BLaER1 treated with 17β-estradiol and CSF1 and Interleukin-3, amounts not matched to agents 10 nM and 100 nM (cell line): ENCODE measurements around the gene KMT2C.

Experiments used
- H3K27ac ChIP-seq, 11 experiments: shearing (Covaris generic); formaldehyde crosslinking; 2 replicates each; pipeline ENCODE4 v1.8.1; 2022
- H3K27me3 ChIP-seq, 11 experiments: shearing (Covaris generic); formaldehyde crosslinking; 2 replicates each; pipeline ENCODE4 v1.8.1; 2022
- H3K36me3 ChIP-seq, 11 experiments: shearing (Covaris generic); formaldehyde crosslinking; 2 replicates each; pipeline ENCODE4 v1.8.1; 2022
- H3K4me1 ChIP-seq, 10 experiments: shearing (Covaris generic); formaldehyde crosslinking; 2 replicates each; pipeline ENCODE4 v1.8.1; 2022
- H3K4me2 ChIP-seq, 11 experiments: shearing (Covaris generic); formaldehyde crosslinking; 2 replicates each; pipeline ENCODE4 v1.8.1; 2022
- H3K4me3 ChIP-seq, 10 experiments: shearing (Covaris generic); formaldehyde crosslinking; 2 replicates each; pipeline ENCODE4 v1.8.1; 2022
- H3K9ac ChIP-seq, 11 experiments: shearing (Covaris generic); formaldehyde crosslinking; 2 replicates each; pipeline ENCODE4 v1.8.1; 2022
- H3K9me3 ChIP-seq, 11 experiments: shearing (Covaris generic); formaldehyde crosslinking; replicated peaks in 1 of 11; 2 replicates each; pipeline ENCODE4 v1.8.1; 2022
- H4K20me1 ChIP-seq, 11 experiments: shearing (Covaris generic); formaldehyde crosslinking; 2 replicates each; pipeline ENCODE4 v1.8.1; 2022
- Cebpa-rat ChIP-seq, 11 experiments: shearing (Covaris generic); IDR thresholded peaks; 2 replicates each; pipeline ENCODE4 v1.8.1; 2022

The KMT2C gene

DNA sequence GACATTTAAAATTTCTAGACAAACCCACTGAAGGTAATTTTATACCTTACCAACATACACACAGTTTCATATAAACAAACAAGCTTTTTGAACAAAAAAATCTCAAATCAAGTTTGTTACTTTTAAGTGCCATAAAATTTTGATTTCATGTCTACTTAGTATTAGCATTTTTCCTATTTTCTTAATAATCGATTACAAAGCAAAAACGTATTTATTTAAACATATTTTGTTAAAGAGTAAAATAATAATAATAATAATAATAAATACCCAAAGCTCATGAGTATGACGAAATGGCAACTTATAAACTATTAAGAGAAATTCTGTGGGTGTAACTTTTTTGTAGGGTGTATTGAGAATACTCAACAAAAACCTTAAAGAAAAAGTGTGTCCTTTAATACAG, 232.7 kb downstream of the KMT2C start:
- TF ChIP-seq Cebpa-rat (IDR thresholded peaks at IDR 0.05), result no peak
- Histone ChIP-seq H3K36me3 (peaks cover 40 to 96% (median 67%) of the 10 kb centered on the region in 11 experiments), H3K4me1 (no peaks in the 10 kb centered on the region), H3K9ac (no peak overlapping the region), H3K27me3 (no peaks in the 10 kb centered on the region), H3K4me3 (no peak overlapping the region), H3K27ac (no peak overlapping the region), H3K9me3 (no peaks in the 10 kb centered on the region), H4K20me1 (peaks cover 0 to 14% (median 0%) of the 10 kb centered on the region in 11 experiments; a peak in 1 of 22 replicates), H3K4me2 (no peak overlapping the region)

DNA sequence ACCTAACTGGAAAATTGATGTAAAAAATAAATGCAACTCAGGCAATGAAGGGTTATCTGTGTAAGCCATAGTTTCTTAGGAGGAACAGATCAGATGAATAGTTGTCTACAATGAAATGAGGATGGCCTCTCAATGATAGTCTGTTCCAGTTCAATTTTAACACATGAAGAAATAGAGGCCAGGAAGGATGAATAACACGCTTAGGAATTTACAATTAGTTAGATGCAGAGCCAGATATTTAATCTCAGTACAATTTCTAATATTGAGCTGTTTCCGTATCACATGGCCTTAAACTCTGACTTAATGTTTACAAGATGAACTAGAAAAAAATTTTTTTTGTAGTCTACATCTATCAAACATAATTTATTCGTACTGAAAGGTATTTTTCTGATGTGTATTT, 233.7 kb downstream of the KMT2C start:
- TF ChIP-seq Cebpa-rat (IDR thresholded peaks at IDR 0.05), result no peak
- Histone ChIP-seq H3K36me3 (peaks cover 41 to 93% (median 70%) of the 10 kb centered on the region in 11 experiments), H4K20me1 (peaks cover 0 to 14% (median 0%) of the 10 kb centered on the region in 11 experiments; a peak in 1 of 22 replicates), H3K4me2 (no peak overlapping the region), H3K27me3 (no peaks in the 10 kb centered on the region), H3K27ac (no peak overlapping the region), H3K4me3 (no peak overlapping the region), H3K9me3 (no peaks in the 10 kb centered on the region), H3K4me1 (no peaks in the 10 kb centered on the region), H3K9ac (no peak overlapping the region)

DNA sequence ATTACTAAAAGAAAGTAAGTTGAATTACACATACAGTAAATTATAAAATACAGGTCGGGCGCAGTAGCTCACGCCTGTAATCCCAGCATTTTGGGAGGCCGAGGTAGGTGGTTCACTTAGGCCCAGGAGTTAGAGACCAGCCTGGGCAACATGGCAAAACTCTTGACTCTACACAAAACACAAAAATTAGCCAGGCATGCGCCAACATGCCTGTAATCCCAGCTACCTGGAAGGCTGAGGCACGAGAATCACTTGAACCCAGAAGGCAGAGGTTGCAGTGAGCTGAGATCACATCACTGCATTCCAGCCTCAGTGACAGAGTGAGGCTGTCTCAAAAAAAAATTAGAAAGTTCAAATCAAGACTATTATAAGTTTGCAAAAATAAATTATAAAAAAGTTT, 235.4 kb downstream of the KMT2C start:
- no peaks in the 10 kb centered on the region for H3K27me3 ChIP-seq
- H3K9ac ChIP-seq, result no peak overlapping the region
- no peak overlapping the region for H3K27ac ChIP-seq
- H3K4me1 ChIP-seq, result no peaks in the 10 kb centered on the region
- H4K20me1 ChIP-seq, result peaks cover 0 to 11% (median 0%) of the 10 kb centered on the region in 11 experiments; a peak in 1 of 22 replicates
- no peak overlapping the region for H3K4me3 ChIP-seq
- H3K36me3 ChIP-seq, result peaks cover 56 to 94% (median 76%) of the 10 kb centered on the region in 11 experiments
- no peak for TF ChIP-seq Cebpa-rat (IDR thresholded peaks at IDR 0.05)
- no peak overlapping the region for H3K4me2 ChIP-seq
- no peaks in the 10 kb centered on the region for H3K9me3 ChIP-seq

- Histone ChIP-seq H3K9me3 (no peaks in the 10 kb centered on the region), H3K4me2 (no peak overlapping the region), H3K36me3 (peaks cover 69 to 95% (median 87%) of the 10 kb centered on the region in 11 experiments), H3K9ac (no peak overlapping the region), H3K4me3 (no peak overlapping the region), H4K20me1 (peaks cover 0 to 8% (median 0%) of the 10 kb centered on the region in 11 experiments; a peak in 1 of 22 replicates), H3K4me1 (peaks cover 0 to 30% (median 16%) of the 10 kb centered on the region in 10 experiments; a peak in 14 of 20 replicates), H3K27me3 (no peaks in the 10 kb centered on the region), H3K27ac (no peak overlapping the region)
- TF ChIP-seq Cebpa-rat (IDR thresholded peaks at IDR 0.05), result no peak
Observed at GRCh38 chr7:152196391-152196790, 239.4 kb downstream of the KMT2C start.

DNA sequence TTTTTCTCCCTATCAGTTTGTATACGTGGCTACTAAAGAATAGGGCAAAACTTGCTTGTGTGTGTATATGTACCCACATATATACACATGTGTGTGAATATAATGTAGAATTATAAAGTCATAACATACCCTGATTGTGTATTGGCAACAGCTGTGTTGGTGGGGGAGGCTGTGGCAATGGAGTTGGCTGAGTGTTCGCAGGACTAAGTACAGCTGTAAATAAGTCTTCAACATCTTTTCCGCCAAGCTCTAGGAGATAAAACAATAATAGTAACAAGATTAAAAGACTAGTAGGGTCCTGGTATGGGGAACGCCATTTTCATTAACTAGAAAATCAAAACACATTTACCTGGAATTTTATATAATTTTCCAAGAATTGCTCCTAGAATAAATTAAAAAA, 241.9 kb downstream of the KMT2C start:
- Histone ChIP-seq H3K27ac (peak overlapping the region in 4 of 11 experiments; percentile 35 to 68 (median 62); a peak in 6 of 22 replicates), H3K4me3 (no peak overlapping the region), H3K27me3 (no peaks in the 10 kb centered on the region), H3K4me1 (peaks cover 0 to 30% (median 16%) of the 10 kb centered on the region in 10 experiments; a peak in 14 of 20 replicates), H3K9me3 (no peaks in the 10 kb centered on the region), H3K36me3 (peaks cover 75 to 97% (median 91%) of the 10 kb centered on the region in 11 experiments), H4K20me1 (peaks cover 0 to 24% (median 0%) of the 10 kb centered on the region in 11 experiments; a peak in 4 of 22 replicates), H3K9ac (no peak overlapping the region), H3K4me2 (peak overlapping the region in 6 of 11 experiments; percentile 53 to 72 (median 64); a peak in 11 of 22 replicates)
- no peak for TF ChIP-seq Cebpa-rat (IDR thresholded peaks at IDR 0.05)

GRCh38 chr7:152189061-152189460, 246.7 kb downstream of the KMT2C start:
- H3K27me3 ChIP-seq, result no peaks in the 10 kb centered on the region
- no peaks in the 10 kb centered on the region for H3K9me3 ChIP-seq
- H3K4me1 ChIP-seq, result peaks cover 0 to 26% (median 15%) of the 10 kb centered on the region in 10 experiments; a peak in 14 of 20 replicates
- peaks cover 0 to 40% (median 0%) of the 10 kb centered on the region in 11 experiments; a peak in 4 of 22 replicates for H4K20me1 ChIP-seq
- H3K9ac ChIP-seq, result no peak overlapping the region
- TF ChIP-seq Cebpa-rat (IDR thresholded peaks at IDR 0.05), result no peak
- H3K36me3 ChIP-seq, result peaks cover 94 to 100% (median 98%) of the 10 kb centered on the region in 11 experiments
- no peak overlapping the region for H3K4me2 ChIP-seq
- no peak overlapping the region for H3K4me3 ChIP-seq
- no peak overlapping the region for H3K27ac ChIP-seq

DNA sequence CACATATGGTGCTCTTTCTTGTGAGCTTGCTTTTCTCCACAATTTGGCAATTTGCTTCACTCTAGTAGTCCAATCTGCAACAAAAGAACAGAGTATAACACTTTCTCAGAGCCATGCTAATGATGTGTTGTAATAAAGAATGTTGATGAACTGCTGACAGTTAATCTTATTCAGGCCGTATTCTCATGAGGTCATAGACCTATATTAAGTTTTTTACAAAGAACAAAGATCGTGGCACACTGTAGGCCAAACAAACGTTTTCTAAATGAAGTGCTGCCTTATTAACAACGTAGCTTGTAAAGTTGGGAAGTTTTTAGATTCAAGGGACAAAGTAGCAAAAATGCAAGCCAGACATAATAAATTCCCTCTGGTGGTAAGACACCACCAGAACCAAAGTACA, 250.2 kb downstream of the KMT2C start:
- no peaks in the 10 kb centered on the region for H3K27me3 ChIP-seq
- peaks cover 95 to 100% (median 98%) of the 10 kb centered on the region in 11 experiments for H3K36me3 ChIP-seq
- no peak for TF ChIP-seq Cebpa-rat (IDR thresholded peaks at IDR 0.05)
- H3K27ac ChIP-seq, result no peak overlapping the region
- H4K20me1 ChIP-seq, result peaks cover 0 to 27% (median 0%) of the 10 kb centered on the region in 11 experiments; a peak in 4 of 22 replicates
- no peak overlapping the region for H3K4me3 ChIP-seq
- H3K9me3 ChIP-seq, result no peaks in the 10 kb centered on the region
- H3K4me1 ChIP-seq, result no peaks in the 10 kb centered on the region
- no peak overlapping the region for H3K9ac ChIP-seq
- no peak overlapping the region for H3K4me2 ChIP-seq

- H3K4me2 ChIP-seq, result no peak overlapping the region
- no peak for TF ChIP-seq Cebpa-rat (IDR thresholded peaks at IDR 0.05)
- H3K27ac ChIP-seq, result no peak overlapping the region
- H3K9ac ChIP-seq, result no peak overlapping the region
- H3K27me3 ChIP-seq, result no peaks in the 10 kb centered on the region
- peaks cover 92 to 100% (median 99%) of the 10 kb centered on the region in 11 experiments for H3K36me3 ChIP-seq
- no peaks in the 10 kb centered on the region for H3K9me3 ChIP-seq
- H4K20me1 ChIP-seq, result peaks cover 0 to 18% (median 0%) of the 10 kb centered on the region in 11 experiments; a peak in 4 of 22 replicates
- H3K4me3 ChIP-seq, result no peak overlapping the region
- no peaks in the 10 kb centered on the region for H3K4me1 ChIP-seq
Observed at GRCh38 chr7:152180587-152180986, 255.2 kb downstream of the KMT2C start.

DNA sequence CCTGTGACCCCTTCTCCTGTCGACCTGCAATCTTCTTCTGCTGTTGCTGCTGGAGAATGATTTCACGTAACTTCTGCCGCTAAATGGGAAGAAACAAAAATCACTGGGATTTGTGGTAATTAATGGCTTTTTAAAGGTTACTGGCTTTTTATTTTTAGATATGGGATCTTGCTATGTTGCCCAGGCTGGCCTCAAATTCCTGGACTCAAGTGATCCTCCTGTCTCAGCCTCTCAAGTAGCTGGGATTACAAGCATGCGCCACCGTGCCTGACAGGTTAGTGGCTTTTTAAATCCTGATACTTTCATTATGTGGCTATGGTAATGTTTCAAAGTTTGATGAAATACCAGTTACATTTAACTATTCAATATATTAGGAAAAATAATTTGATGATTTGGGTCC, 255.8 kb downstream of the KMT2C start:
- peaks cover 0 to 18% (median 0%) of the 10 kb centered on the region in 11 experiments; a peak in 4 of 22 replicates for H4K20me1 ChIP-seq
- H3K4me1 ChIP-seq, result no peaks in the 10 kb centered on the region
- H3K9ac ChIP-seq, result no peak overlapping the region
- no peak overlapping the region for H3K27ac ChIP-seq
- H3K4me2 ChIP-seq, result no peak overlapping the region
- H3K9me3 ChIP-seq, result no peaks in the 10 kb centered on the region
- H3K4me3 ChIP-seq, result no peak overlapping the region
- H3K36me3 ChIP-seq, result peaks cover 92 to 100% (median 99%) of the 10 kb centered on the region in 11 experiments
- TF ChIP-seq Cebpa-rat (IDR thresholded peaks at IDR 0.05), result no peak
- no peaks in the 10 kb centered on the region for H3K27me3 ChIP-seq
